Mammary microvascular endothelial cell (primary cell): Measurements from ENCODE around the gene LCN10. TPM values are rescaled to one million over a fixed set of nuclear protein-coding genes. Genes with fewer than 3 reads are reported as not detected.

ENCODE experiments used
- total RNA-seq: library from RNA; depleted of rRNA; stranded (reverse); fragments of >200 nt; gene quantifications from 2 replicates; pipeline ENCODE4 v1.2.3, GENCODE V29; 2015

LCN10 gene
- 0.44 TPM in 1 of 2 replicates, not detected in the other for total RNA-seq

DNA sequence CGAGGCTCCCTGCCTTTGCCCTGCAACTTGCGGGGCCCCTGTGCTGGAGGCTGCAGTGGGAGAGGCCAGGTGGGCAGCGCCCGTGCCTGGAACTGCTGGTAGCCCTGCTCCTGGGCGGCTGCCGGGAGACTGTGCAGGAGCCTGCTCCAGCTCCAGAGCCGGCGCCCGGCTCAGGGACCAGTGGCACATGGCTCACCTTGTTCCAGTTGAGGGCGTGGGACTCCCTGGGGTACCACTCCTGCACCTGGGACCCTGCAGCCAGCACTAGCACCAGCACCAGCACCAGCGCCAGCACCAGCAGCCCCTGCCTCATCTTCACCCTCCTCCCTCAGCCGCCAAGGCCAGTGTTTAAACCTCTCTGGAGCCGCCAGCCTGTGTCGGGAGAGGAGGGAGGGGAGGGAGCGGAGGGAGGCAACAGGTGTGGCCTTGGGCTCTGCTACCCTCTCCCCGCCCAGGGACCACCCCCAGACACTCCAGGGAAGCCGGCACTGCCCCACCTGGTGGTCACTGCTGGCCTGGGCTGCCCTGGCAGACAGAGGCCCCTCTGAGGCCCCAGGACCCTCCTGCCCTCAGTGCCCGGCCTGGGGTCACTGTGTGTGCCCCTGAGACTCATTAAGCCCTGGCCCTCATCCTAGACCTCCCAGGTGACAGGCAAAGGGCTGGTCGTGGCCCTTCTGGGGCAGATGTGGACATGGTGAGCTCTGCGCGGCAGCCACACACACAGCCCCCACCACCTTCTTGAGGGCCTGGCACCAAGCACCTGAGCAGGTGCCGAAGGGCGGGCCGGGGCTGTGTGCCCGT lies at the start of gene LCN10:
LCN10 (minus strand) TSS at position 350 of the 801 bp plus-strand sequence; CDS start at position 313, 37 bp downstream.

DNA sequence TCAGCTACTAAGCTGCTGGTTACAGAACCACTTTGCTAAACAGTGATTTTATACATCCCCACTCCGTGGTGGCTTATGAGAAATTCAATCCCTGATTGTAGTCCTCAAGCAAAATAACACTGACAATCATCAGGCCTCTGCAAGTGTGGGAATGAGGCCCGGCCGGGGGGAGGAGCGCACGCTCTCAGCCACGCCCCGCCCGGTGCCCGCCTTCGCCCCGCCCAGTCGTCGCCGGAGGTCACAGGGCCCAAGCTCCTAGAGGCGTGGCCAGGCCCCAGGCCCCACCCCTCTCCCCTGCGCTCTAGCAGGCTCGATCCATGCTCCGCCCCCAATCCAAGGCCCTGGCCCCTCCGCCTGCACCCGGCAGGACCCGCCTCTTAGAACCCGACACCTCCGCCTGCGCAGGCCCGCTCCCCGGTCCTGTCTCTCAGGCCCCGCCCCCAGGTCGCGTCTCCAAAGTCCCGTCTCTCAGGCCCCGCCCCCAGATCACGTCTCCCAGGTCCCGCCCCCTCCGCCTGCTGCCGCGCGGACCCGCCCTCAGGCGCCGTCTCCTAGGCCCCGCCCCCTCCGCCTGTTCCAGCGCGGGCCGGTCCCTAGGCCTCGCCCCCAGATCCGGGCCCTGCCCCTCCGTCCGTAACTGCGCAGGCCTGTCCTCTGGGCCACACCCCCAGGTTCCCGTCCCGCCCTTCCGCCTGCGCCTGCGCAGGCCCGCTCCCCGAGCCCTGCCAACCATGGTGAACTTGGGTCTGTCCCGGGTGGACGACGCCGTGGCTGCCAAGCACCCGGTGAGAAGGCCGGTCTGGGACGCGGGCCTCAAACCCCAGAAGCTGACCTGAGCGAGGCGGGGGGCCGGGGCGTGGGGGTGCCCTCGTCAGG lies 48.1 kb upstream of the LCN10 start, which contains the start of gene TMEM141:
TMEM141 (plus strand) TSS at position 705 of the 876 bp plus-strand sequence; CDS start at position 732, 27 bp downstream.

DNA sequence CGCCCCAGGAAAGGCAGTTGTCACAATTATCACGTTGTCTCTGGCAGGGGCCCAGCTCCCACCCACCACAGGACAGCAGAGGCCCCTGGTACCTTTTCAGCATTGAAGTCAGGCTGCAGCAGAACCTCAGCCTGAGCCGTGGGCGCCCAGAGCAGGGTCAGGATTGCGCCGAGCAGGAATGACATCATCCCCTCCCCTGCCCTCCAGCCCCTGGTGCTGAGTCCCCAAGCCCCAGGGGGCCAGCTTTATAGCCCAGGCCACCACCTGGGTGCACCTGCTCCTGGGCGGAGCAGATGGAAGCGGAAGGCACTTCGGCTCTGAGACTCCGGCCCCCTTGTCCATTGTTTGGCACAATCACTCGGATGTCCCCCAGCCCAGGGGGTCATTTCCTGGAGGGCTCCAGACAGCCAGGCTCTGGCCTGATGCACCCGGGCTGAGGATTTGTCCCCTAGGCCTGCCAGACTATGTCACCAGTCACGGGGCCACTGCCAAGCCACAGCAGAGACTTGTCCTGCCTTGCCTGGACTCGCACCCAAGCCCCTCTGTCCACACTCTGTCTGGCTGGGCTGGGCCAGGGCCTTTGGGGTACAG lies 21.7 kb upstream of the LCN10 start, which contains the start of gene LCN15:
LCN15 (minus strand) TSS at position 218 of the 591 bp plus-strand sequence; CDS start at position 188, 30 bp downstream.

DNA sequence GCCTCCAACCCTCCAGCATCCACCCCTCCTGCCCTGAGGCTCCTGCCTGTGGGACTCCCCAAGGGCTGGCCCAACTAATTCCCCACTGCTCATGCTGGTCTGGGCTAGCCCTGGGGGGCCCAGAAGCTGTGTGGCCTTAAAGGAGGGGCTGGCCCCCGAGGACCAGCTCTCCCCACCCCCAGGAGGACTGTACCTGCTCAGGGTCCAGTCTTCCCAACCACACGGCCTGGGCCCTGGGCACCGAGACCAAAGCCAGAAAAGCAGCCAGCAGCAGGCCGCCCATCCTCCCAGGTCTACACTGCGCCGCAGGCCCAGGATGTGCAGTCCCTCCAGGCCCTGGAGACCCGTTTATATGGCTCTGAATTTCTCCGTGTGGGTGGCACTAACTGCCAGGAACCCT lies 5.5 kb upstream of the LCN10 start, which contains the start of gene LCN6:
LCN6 (minus strand) TSS at position 325 of the 400 bp plus-strand sequence; CDS start at position 283, 42 bp downstream.

DNA sequence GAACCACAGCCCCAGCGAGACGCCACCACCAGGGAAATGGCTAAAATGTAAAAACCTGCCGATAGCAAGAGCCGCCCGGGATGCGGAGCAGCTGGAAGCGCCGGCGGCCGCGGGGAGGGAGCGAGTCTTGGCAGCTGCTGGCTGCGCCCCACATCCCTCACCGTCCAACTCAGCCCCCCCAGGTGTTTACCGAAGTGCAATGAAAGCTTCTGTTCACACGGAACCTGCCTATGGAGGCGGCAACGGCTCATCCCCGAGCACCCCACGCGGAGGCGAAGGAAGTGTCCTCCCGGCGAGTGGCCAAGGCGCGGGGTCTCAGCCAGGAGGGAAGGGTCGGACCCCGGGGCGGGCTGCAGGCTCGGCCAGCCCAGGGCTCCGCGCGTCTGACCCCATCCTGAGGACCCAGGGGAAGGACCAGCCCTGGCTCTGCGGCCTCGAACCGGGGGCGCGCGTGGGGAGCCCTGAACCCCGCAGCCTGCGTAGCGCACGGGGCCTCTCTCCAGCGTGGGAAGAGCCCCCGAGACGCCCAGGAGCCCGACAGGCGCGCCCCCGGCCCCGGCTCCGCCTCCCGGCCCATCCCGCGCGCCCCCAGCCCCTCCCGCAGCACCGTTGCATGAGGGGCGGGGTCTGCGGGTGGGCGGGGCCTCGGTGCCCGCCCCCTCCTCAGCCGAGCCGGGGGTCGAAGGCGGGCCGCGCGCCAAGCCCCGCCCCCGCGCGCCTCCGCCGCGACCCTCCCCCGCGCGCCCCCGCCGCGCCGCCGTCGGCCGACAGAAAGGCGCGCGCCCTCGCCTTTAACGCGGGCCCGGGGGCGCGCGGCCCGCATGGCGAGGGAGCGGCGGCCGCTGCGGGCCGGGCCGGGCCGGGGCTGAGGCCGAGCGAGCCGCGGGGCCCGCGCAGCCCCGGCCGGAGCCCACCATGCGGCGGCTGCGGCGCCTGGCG lies 30.7 kb downstream of the LCN10 start, which contains the start of gene DIPK1B:
DIPK1B (plus strand) TSS at position 822 of the 939 bp plus-strand sequence; CDS start at position 916, 94 bp downstream.

Other genes with a start within 250 kb of the LCN10 start
- gene NOTCH1, start 196.9 kb downstream of the LCN10 start, total RNA-seq: 70.4 and 79.5 TPM in 2 replicates
- gene EGFL7, start 80.0 kb downstream of the LCN10 start, total RNA-seq: 902 and 1,153 TPM in 2 replicates
- 37.3 and 38.2 TPM in 2 replicates for gene AGPAT2, start 55.5 kb downstream of the LCN10 start, total RNA-seq
- gene DIPK1B, start 30.4 kb downstream of the LCN10 start, total RNA-seq: 151 and 161 TPM in 2 replicates
- gene LCN6, start 5.6 kb upstream of the LCN10 start, total RNA-seq: 0.34 TPM in 1 of 2 replicates, not detected in the other
- gene LCN8, start 15.3 kb upstream of the LCN10 start, total RNA-seq: not detected in 2 replicates
- 1.6 TPM in 1 of 2 replicates, not detected in the other for gene LCN15, start 21.6 kb upstream of the LCN10 start, total RNA-seq
- gene TMEM141, start 48.4 kb upstream of the LCN10 start, total RNA-seq: 113 and 125 TPM in 2 replicates
- not detected in 2 replicates for gene CCDC183, start 53.4 kb upstream of the LCN10 start, total RNA-seq
- gene RABL6, start 65.0 kb upstream of the LCN10 start, total RNA-seq: 110 and 124 TPM in 2 replicates
- 0.93 and 1.5 TPM in 2 replicates for gene AJM1, start 99.5 kb upstream of the LCN10 start, total RNA-seq
- 173 and 189 TPM in 2 replicates for gene PHPT1, start 106.5 kb upstream of the LCN10 start, total RNA-seq
- 1.6 and 1.9 TPM in 2 replicates for gene MAMDC4, start 109.4 kb upstream of the LCN10 start, total RNA-seq
- 413 and 485 TPM in 2 replicates for gene EDF1, start 123.4 kb upstream of the LCN10 start, total RNA-seq
- 17.3 and 18.3 TPM in 2 replicates for gene TRAF2, start 143.6 kb upstream of the LCN10 start, total RNA-seq
- gene FBXW5, start 201.8 kb upstream of the LCN10 start, total RNA-seq: 202 and 226 TPM in 2 replicates
- 0.20 and 0.84 TPM in 2 replicates for gene C8G, start 202.3 kb upstream of the LCN10 start, total RNA-seq
- not detected in 2 replicates for gene LCN12, start 209.3 kb upstream of the LCN10 start, total RNA-seq
- not detected in 2 replicates for gene PTGDS, start 234.6 kb upstream of the LCN10 start, total RNA-seq
- gene LCNL1, start 240.1 kb upstream of the LCN10 start, total RNA-seq: not detected in 2 replicates
- 53.2 and 65.9 TPM in 2 replicates for gene PAXX, start 249.5 kb upstream of the LCN10 start, total RNA-seq